Measurements from ENCODE around the gene PRDM8.

The PRDM8 gene

DNA sequence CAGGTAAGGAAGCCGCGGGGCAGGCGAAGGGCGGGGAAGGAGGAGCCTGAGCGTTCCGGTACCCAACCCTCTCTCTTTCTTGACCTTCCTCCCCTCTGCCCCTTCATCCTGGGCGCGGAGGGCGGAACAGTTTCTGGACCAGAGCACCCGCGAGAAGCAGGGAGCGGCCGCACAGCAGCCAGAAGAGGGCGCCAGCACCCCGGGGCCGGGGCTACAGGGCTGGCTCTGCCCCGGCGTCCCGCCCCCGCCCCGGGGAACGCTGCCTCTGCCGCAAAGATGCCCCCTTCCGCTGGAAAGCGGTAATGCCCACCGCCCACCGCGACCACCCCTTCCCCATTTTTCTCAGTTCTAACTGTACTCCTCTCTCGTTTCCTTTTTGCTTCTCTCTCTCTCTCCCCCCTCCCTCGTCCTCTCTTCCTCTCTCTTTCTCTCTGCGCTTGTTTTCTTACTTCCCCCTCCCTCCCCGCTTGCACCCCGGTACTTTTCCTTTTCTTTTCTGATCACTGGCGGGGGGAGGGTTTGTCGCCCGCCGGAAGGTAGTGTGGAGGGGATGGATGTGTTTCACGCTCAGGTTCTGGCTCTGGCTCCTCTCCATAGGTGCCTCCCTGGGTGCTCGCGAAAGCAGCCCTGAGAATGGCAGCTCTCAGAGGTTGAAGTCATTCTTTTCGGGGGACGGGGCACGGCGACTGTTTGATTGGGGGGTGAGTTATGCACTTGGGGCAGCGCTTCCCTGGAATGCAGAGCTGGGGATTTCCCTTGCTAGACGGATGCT lies 13.1 kb upstream of the PRDM8 start:
- DNase-seq: peak; percentile 78

DNA sequence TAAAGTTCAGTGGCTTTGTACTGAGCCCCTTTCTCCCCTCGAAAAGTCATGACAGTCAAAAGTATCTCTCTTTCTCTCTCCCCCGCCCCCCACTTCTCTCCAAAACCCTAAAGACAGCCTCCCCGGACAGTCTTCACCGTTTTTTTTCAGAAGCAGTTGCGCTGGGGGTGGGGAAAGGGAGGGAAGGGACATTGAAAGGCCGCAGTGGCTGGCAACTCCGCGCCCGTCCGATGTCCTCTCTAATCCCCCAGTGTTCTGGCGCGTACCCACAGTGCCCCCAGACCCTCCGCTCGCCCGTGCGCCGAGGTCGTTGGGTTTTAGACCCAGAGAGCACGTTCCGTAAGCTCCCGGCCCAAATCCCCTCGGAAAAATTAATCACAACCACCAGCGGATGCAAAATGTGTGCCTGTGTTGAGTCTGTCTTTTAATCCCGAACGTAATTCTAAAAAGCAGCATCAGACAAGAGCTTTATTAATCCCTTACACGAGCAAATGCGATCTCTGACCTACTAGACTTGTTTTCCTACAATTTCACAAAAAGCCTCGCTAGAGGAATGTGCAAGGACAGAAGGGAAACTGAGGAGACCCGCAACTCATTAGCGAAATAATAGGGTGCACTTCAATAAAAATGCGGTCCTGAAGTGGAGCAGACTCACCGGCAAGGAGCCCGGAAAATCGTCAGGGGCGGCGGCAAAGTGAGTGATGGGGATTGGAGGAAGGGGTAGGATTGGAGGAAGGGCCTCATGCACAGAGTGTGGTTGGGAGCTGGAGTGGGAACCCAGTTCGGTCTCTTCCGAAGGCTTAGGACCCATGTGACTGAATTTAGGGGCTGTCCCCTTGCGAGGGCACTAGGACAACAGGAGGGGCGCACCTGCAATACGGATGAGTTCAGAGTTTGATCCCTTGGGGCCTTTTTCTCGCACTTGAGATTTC lies 12.2 kb upstream of the PRDM8 start:
- no peak for DNase-seq

DNA sequence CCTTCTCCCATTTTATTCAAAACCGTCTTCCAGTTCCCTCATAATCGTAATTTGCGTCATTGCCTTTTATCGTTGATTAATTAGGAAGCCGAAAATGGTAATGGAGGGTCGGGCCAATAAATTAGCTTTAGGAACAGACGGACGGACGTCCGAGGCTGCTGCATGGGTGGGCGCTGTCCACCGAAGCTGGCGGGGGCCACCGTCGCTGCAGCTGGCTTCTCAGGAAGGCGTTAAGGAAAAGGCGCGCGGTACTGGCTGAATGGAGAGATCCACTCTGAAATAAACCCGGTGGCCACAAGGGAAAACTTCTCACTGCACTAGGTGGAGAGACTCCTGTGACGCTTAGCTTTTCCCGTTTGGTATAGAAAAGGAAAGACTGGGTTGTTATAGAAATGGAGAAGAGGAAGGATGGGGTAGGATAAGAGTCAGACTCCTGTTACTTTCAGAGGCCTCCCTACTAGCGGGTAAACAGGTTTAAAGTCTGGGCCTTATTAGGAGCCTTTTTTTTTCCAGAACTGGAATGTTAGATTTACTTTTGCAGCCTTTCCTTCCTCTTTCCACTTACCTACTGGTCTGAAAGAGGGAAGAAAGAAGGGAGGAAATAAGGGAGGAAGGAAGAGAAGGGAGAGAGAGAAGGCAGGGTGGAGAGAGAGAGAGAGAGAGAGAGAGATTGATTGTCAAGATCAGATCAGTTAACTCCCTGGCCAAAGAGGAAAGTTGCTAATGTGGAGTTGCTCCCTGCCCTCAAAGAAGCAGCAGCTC lies 11.3 kb upstream of the PRDM8 start:
- DNase-seq: no peak

DNA sequence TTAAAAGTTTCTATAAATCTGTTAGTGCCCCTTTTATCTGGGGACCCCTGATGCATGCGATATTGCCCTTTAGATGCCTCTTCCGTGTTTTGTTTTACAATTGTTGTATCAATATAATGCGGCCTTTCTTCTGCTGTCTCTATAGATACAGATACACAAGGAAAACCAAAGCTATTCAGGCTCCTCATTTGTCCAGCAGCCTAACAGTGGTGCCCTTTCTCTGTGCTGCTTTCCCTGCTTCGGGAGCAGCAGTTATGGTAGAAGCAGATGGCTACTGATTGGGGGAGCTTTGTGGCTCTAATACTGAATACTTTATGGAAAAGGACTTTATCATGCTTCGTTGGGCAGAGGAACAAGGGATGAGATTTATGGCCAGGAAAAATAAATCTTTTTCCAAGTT lies 10.6 kb upstream of the PRDM8 start:
- DNase-seq: no peak

DNA sequence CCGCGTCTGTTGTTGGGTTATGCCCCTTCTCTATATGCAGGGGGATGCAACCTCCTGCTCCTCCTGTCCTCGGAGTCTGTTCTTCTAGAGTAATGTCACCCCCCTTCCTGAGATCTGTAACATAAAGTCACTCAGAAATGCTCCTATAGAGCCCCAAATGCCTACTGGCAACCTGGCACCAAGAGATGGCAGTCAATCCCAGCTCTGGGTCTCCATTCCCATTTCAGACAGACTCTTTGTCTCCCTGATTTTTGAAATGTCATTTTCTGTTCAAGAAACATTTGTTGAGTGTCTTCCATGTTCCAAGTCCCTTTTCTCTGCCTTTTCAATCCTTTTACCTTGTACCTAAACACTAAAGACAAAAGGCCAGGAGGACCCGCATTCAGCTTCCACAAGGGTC lies 9.6 kb upstream of the PRDM8 start:
- no peak for DNase-seq

DNA sequence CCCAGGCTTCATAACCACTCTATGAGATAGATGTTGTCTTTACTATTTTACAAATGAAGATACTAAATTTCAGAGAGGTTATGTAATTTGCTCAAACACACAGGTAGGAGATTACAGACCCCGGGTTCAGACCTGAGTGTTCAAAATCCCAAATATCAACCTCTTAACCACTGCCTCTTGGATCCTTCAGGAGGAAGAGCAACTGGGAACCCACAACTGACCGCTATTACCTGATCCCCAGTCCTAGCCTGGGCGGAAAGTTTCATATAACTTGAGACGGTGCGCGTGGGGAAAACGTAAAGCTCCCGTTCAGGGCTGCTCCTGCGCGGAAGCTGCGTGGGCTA lies 8.9 kb upstream of the PRDM8 start:
- no peak for DNase-seq

DNA sequence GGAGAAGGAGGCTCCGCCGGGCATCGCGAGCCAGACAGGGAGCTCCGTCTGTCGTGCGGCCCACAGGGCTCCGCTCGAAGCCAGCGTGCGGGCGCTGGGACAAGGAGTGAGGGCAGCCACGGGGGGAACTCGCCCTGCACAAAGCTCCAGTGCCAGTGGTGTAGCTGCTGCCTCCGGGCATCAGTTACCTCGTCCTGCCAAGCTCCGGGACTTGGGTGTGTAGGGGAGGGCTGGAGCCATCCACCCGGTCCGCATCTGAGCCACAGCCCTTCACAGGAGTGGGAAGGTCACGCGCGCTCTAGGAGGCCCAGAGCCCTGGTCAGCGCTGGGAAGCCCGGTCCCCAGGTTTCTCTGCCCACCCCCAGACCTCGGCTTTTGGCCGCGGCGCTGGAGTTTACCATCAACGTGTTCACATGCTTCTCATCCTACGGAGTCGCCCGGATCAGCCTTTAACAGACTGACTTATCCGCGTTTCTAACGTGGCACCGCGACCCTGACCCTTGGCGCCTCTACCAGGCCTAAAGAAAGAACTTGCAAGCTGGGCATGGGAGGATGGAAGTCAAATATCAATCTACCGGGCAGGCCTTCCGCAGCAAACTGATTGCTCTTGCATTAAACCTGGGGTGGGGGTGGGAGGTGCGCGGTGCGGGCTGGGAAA lies 8.4 kb upstream of the PRDM8 start:
- DNase-seq: no peak

DNA sequence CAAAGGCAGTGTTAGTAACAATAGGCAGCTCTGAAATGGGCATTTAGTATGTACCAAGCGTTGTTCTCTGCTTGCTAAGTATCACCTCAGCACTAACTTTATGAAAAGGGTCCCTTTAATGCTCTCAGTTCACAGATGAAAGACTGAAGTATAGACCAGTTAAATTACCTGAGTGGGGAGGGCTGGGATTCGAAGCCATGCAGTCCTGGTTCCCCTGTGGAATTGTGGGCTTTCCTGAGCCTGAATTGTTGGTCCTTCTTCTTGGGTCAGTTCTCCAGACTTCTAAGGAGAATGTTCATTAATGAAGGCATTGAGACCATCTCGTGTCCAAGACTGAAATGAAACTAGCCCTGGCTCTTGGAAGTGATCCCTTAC lies 7.7 kb upstream of the PRDM8 start:
- DNase-seq: no peak

DNA sequence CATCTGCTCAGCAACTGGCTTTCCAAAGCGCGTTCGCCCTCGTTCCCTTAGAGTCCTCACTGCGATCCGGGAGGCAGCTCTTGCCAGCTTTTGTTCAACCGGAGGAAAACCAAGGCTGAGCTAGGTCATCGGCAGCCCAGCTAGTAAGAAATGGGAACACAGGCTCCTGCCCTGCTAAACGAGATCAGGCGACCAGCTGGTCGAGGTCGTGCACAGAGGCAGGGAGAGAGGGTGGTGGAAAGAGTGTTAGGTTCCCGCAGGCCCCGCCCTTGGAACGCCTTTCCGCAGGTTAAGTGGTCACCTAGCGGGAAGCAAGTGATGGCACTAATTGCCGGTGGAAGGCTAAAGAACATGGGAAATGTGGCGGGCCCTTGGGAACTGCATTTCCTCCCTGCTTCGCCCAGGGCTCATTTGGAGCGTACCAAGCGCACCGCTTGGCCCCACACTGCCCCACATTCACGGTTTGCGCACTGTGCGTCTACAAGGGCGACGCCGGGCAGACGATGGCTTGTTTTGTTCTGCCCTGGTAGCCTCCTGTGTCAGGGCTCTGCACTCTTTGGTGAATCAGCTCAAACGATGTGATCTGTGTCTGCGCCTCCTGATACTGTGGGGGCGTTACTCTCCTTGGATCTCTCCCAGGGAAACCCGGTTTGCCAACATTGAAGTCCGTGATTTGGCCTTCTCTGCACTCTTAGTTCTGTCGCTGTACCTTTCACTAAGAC lies 7.2 kb upstream of the PRDM8 start:
- DNase-seq: no peak

DNA sequence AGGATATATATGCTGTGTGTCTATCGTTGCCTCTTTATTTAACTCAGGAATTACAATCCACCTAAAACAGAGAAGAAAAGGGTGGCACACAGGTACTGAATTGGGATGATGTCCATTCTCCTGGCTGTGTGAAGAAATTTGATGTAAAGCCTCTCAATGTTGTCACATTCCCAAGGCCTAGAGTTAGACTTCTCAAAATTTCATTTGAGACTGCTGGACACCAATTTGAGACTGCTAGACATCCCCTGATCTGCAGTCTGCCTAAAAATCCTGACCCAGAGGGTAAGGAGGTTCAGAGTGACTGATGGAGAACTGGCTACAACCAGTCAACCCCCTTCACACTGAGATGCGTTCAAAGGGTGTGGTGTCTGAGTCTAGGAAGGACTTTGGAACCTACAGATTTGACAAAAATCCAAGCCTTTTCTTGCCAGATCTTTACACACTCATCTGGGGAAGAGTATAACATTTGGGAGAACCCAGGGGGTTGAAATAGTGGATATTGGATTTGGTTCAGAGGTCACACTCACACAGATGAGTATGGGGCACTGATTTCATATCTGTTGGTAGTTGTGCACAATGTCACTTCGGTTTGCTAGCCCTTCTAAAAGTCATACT lies 4.9 kb upstream of the PRDM8 start:
- no peak for DNase-seq

DNA sequence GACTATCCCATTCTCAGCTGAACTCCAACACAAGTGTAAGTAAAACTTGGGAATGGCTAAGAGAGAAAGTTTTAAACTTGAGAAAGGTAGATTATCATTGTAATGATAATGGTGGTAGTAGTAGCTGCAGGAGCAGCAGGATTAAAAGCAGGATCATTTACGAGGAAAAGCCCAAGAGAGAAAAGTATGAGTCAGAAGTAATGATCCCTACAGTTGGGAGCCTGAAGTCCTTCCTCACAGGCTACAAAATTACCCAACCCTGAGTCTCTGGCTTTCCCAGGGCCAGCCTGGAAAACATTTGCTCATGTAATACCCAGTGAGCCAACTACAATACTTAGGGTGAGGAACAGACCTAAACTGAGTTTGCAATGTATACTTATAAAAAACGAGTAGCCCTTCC lies 4.4 kb upstream of the PRDM8 start:
- peak; percentile 78 for DNase-seq

DNA sequence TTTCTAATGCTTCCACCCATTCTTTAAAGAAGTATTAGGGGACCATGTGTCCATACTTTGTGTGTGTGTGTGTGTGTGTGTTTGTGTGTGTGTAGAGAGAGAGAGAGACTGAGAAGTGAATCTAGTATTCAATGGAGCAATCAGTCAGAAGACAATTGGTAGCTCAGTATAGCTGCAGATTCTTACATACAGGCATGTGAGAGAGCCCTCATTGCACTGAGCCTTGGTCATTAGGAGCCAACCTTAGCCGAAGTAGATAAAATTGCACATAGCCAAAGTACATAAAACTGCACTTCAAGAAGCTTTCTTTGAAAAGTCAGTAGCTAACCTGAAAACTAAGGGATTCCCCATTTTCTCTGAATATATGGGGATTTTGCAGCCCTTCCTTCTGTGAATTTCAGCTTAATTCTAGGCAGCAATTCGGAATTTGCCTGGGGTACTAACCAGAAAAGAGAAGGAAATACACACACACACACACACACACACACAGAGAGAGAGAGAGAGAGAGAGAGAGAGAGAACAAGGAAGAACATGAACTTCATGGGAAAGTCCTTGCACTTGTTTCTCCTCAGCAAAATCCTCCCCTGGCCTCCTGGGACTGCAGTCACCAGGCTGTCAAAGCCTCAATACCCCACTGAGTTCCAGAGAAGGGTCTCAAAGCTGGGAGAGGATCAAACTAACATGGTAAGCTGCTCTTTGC lies 1.7 kb upstream of the PRDM8 start:
- DNase-seq: no peak

DNA sequence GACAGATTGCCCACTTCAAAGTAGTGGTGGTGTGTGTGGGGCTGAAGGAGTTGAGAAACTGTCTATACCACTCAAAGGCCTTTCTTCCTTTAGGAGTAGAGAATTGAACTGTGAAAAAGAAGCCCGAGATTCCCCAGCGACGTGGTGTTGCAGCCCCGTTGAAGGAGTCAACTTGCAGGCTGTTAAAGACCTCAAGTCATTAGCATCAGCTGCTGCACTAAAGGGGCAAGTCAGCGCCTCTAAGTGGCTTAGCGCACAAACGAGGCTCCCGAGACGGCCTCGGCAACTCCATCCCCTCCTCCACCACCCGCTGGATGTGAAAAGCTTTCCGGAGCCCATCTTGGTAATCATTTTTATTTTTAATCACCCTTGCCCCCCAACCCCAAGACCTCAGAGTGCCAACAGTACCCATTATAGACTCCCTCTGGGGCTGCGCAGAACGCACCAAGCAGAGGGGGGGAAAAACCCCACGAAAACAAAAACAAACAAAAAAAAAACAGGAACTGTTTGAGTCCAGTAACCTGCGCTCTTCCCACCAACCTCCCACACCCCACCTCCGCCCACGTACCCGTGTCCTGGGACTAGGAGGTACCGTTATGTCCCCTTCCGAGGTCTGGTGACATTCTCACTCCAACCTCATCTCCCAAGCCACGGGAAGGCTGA lies 913 bp upstream of the PRDM8 start:
- DNase-seq: no peak

DNA sequence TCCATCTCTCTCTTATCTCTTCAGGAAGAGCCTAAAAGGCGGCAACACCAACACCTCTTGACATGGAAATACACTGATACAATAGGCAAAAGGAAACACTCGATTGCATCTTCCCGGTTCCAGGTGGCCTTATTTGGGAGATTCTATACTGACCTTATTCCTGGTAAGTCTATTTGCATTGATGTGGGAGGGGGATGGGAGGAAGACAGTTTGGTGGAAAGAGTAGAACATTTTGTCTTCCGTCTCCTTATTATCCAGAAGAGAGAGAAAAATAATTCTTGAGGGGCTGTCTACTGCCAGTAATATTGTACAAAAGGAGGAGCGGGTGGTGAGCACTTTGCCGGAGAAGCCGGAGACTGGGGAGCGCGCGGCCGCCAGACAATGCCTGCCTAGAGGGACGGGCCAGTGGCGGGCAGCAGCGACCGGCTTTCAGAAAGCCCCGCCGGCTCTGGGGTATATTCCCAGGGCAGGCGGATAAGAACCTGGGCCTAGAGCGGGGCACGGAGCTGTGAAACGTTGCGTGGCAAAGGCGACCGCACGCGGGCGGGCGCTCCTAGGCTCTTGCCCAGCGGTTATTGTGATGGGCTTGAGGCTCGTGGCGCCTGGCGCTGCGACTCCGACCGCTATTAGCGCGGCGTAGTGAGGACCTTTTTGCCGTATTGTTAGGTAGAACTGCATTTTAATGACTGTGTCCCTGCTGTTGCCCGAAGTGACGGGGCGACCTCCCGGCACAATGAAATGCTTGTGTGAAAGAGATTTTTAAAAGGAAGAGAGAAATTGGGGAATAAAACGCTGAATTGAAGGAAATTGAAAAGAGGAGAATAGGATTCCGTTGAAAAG lies 518 bp downstream of the PRDM8 start:
- DNase-seq: no peak

DNA sequence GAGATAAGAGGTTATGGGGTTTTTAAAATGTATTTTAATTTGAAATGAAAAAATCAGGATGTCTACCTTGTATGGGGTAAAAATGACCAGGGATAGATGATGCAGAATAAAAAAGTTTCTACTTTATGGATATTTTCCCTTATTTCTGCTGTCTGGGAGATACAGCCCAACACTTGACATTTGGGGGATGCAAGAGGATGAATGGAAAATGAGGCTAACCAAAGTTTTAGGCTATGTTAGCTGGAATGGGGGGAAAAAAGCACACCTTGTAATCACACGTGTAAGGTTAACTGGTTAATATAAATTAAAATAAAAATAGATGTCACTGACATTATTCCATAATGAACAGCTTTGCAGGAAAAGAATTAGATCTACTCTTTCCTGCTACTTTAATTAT lies 1.1 kb downstream of the PRDM8 start:
- no peak for DNase-seq

DNA sequence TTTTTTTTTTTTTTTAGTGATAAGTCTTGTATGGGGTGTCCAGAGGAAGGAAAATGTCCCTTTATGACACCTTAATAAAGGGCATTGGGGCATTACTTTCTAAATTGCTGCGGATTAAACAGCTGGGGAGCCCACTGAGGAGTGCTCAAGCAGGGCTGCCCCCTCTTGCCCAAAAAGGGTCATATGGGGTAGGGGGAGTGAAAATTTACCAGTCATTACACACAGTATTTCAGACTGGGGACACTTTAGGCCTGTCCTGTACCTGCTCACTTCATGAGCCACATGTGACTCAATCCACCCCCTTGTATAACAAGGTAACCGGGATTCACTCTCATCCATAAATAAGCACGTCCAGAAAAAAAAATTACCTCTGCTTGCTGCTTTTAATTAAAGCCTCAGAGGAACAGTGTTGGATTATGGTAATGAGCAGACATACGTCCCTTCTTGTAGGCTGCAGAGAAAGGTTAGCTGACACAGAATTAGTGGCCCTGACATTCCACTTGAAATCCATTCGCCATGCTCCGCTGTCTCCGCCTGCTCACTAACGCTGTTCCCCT lies 1.8 kb downstream of the PRDM8 start:
- no peak for DNase-seq

DNA sequence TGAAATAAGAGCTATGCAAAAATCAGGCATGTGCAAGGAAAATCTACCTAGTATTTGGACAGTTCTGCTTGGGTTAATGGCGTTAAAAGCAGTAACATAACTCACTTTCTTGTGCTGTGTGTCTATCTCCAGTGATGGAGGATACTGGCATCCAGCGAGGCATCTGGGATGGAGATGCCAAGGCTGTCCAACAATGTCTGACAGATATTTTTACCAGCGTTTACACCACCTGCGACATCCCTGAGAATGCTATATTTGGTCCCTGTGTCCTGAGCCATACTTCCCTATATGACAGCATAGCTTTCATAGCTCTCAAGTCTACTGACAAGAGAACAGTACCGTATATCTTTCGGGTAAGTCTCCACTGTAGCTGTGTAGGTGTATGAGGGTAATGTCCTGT lies 2.6 kb downstream of the PRDM8 start:
- DNase-seq: no peak

DNA sequence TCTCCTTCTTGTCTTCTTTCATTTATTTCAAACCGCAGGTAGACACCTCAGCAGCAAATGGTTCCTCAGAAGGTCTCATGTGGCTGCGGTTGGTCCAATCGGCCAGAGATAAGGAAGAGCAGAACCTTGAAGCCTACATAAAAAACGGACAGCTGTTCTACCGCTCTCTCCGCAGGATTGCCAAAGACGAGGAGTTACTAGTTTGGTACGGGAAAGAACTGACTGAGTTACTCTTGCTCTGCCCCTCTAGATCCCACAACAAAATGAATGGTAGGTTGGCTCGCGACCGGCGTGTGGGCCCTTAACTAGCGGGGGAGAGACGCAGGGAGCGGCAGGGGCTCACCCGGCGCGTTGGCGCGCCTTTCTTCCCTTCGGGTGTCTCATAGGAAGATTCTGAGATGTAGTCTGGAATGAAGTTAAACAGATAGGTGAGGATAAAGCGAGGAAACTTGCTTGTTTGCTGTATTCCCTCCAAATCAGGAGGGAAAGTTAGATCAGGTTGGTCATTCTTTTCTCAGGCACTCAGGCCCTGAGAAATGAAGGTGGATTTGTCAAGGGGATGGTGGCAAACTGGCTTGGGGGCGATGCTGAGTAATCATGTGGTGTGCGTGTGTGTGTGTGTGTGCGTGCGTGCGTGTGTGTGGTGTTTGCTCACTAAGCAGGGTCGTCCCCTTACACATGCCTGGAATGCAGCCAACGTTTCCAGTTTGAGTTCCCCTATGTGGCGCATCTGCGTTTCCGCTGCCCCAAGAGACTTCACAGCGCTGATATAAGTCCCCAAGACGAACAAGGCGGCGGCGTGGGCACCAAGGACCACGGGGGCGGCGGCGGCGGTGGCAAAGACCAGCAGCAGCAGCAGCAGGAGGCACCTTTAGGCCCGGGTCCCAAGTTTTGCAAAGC lies 4.2 kb downstream of the PRDM8 start:
- DNase-seq: no peak
